ENCODE data around the gene ITPR2.
A peak's percentile ranks its signal among the peaks of the same experiment; 100 is the strongest.
"Not testable (repeated sequence)": the region's sequence is repeated elsewhere in the genome, so short reads cannot be mapped to it uniquely, and the experiment has no call there.

Gene ITPR2

DNA sequence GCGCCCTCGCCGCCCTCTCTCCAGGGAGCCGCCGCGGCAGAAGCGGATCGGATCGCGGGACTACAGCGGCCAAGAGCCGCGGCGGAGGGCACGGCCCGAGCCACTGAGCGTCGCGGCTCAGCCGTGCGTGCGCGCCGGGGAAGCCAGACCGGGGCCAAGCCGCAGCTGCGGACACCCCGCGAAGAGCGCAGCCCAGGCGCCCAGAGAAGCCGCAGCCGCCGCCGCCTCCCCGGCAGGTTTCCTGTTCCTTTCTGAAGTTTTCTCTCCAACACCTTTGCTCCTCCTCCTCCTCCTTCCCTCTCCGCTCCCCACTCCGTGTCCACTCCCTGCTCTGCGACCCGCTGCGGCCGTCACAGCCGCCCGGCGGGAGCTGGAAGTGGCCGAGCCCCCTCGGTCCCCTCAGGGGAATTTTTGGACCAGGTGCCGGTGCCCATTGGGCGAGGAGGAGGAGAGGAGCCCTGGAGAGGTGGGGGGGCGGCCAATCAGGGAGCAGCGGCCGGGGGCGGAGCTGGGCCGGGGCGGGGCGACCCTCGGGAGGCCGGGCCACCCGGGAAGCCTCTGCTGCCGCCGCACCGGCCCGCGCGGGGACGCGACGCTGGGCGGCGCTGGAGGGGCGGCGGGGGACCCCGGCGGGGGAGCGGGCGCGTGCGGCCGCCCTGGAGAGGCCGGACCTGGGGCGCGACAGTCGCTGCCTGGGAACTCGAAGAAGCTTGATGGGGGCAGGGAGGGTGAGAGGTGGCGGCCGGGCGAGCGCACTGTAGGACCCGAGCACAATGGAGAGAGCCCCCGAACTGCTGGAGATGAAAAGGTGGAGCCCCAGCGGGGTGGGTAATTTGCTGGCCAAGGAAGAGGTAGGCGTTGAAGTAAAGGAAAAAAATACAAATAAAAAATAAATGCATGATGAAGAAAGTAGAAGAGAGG lies at the start of gene ITPR2:
TSS of gene ITPR2 (minus strand) at position 373 of the 921 bp plus-strand sequence. CDS start 413 bp downstream, outside the sequence.
- DNase-seq, result peak in 54 of 56 donors; percentile 35 to 94 (median 82)

GRCh38 chr12:26880625-26881024 lies 47.6 kb upstream of the ITPR2 start:
- no peak for DNase-seq

DNA sequence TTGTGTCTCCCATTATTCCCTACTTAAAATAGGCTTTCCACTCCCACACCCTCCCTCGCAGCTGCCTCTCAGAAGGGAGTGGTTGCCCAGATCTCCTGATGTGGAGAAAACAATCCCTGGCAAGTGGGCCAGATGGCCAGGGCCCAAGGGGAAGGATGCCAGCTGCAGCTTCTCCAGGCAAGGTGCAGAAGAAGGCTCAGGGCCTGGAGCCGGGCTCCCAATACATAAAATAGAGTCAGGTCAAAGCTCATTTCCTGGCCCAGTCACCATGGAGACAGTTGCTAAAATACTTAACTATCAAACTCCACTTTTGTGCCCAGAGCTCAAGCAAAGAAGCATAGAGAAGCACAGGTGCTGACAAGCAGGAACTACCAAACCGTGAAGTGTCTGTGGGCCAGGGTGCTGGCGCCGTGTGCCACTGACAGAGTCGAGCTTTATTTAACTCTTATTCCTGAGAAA lies 45.7 kb upstream of the ITPR2 start:
- DNase-seq, result peak in 35 of 56 donors; percentile 2 to 61 (median 15)

- DNase-seq, result no peak
These were observed 41.7 kb upstream of the ITPR2 start for GRCh38 chr12:26874501-26875296.

- DNase-seq, result no peak
These were observed 39.6 kb upstream of the ITPR2 start for GRCh38 chr12:26872625-26873024.

- no peak for DNase-seq
These were observed 39.0 kb upstream of the ITPR2 start for GRCh38 chr12:26871985-26872384.

GRCh38 chr12:26870491-26871419 lies 37.8 kb upstream of the ITPR2 start:
- no peak for DNase-seq

GRCh38 chr12:26869908-26870459 lies 37.0 kb upstream of the ITPR2 start:
- no peak for DNase-seq

DNA sequence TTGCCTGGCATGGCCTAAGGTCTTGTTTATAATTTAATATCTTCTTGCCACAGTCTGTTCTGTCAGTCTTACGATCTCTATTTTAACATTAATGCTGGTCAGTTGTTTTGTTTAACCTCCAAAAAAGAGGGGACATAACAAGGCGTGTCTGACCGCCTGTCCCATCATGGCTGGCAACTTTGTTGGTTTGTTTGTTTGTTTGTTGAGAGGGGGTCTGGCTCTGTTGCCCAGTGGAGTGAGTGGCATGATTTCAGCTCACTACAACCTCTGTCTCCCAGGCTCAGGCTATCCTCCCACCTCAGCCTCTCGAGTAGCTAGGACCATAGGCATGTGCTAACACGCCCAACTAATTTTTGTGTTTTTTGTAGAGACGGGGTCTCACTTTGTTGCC lies 36.1 kb upstream of the ITPR2 start:
- DNase-seq, result no peak

DNA sequence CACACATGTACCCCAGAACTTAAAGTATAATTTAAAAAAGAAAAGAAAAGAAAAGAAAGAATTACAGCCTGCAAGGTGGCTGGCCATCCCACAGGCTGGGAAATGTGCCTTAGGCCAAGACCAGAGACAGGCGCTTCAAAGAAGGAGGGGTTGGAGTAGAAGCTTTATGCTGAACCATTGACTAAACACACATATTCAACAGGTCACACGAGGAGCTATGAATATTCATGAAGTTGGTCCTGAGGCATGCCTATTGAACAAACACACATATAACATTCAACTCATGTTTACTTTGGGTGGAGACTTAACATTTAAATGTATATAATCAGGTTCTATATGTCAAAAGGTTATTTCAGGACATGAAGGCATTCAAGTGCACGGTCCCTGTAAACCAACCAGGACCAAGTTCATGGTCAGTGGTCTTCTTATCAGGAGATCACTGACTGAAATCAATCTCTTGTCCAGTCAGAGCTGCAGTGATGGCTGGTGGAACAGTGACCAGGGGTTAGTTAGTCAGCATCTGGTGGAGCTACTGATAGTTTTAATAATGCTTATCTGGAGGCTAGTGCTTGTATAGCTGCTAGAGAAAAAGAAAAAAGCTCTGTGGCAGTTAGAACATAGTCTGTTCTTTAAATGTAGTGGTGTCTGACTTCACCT lies 35.6 kb upstream of the ITPR2 start:
- DNase-seq, result no peak

GRCh38 chr12:26867080-26867479 lies 34.1 kb upstream of the ITPR2 start:
- no peak for DNase-seq

- no peak for DNase-seq
These were observed 30.5 kb upstream of the ITPR2 start for GRCh38 chr12:26863515-26863914.

- DNase-seq, result not testable (repeated sequence)
These were observed 29.8 kb upstream of the ITPR2 start for GRCh38 chr12:26862787-26863186.

- no peak for DNase-seq
These were observed 28.7 kb upstream of the ITPR2 start for GRCh38 chr12:26861690-26862089.

GRCh38 chr12:26857465-26858176 lies 24.6 kb upstream of the ITPR2 start:
- no peak for DNase-seq

DNA sequence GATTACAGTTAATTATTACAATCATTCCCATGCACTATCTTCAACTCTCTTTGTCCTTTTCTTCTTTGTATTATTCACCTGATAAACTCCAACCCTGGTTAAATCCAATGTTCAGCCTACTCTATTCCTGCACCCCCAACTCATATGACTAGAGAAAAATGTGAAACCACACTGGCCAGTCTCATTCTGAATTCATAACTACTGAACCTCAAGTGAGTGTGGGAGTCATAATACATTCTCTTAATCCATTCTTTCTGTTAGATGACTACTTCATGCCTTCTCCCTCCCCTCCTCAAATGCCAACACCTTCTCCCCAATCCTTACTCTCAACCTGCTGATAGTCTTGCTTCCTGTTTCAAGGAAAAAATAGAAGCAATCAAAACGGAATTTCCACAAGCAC lies 22.3 kb upstream of the ITPR2 start:
- no peak for DNase-seq

DNA sequence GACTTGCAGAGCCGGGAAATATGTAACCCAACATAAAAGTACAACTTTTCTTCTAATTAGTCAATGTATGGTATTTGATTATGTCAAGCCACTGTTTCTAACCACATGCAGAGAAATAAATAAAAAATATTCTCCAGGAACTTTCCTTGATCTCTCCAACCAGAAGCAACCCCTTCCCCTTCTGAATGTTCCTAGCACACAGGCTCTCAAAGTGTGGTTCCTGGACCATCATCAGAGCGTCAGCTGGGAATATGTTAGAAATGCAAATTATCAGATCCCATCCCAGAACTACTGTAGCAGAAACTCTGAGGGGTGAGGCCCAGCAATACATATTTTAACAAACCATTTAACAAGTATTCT lies 21.0 kb upstream of the ITPR2 start:
- no peak for DNase-seq

DNA sequence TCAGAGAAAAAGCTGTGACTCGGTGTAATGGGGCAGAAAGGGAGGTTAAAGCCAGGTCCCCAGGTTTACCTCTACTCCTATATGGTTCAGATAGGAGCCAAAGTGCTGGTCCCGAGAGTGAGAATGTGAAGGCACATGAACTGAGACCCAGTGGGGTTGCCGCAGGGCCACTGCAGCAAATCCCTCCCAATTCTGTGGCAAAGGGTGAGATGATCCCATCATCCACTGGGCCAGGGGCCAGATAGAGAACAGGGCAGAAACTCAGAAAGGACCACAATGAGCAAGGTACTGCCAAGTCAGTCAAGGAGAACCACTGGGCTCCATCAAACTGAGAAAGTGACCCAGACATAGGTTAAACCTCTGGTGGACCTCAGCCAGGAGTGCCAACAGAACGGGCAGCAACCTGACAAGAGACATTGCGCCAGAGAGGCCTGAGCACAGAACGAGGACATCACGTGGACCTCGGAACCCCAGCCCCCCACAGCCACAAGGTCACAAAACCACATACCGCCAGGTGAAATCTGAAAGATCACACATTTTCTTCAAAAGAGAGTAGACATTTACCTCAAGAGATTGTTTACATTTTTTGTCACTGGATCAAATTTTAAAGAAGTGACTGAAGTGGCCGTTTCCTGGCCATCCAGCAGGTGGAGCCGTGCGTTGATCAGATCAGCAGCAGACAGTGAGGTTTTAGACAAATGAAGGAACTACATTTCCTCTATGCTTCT lies 20.5 kb upstream of the ITPR2 start:
- DNase-seq, result peak in 36 of 56 donors; percentile 5 to 82 (median 33)
